CD14-positive monocyte (primary cell): ENCODE results near the gene GRID1. TPM values are rescaled to one million over a fixed set of nuclear protein-coding genes. Genes with fewer than 3 reads are reported as not detected.

Experiments used
- DNase-seq, 3 donors: peaks; one replicate each; pipeline ENCODE4 v3.0.0-alpha.2; 2011 to 2022
- H2AFZ ChIP-seq: 2 replicates; pipeline ENCODE4 v1.6.0; 2012; ENCODE audit warnings: mild to moderate bottlenecking, low read depth, low read length, inconsistent platforms; ENCODE audit not compliant: insufficient read depth, poor library complexity, severe bottlenecking
- H3K27ac ChIP-seq, 2 donors: 1 replicate in 1 of 2; 2 replicates in 1 of 2; pipeline ENCODE4 v1.5.1; 2012 to 2013; ENCODE audit warnings: low read length in 2 of 2, control low read depth in 1 of 2, inconsistent platforms in 1 of 2, low read depth in 1 of 2, mild to moderate bottlenecking in 1 of 2
- H3K27me3 ChIP-seq, 2 donors: one replicate each; pipeline versions ENCODE4 v1.6.0 to v1.6.1; 2011 to 2013; ENCODE audit warnings: low read length in 2 of 2; ENCODE audit not compliant: control insufficient read depth in 2 of 2, insufficient read depth in 2 of 2
- H3K36me3 ChIP-seq, 2 donors: replicated peaks in 1 of 2; 1 replicate in 1 of 2; 2 replicates in 1 of 2; pipeline versions ENCODE4 v1.5.1 to v1.6.1; 2012 to 2013; ENCODE audit warnings: low read length in 2 of 2, control low read depth in 1 of 2, inconsistent platforms in 1 of 2, mild to moderate bottlenecking in 1 of 2; ENCODE audit not compliant: insufficient read depth in 2 of 2, control insufficient read depth in 1 of 2
- H3K4me1 ChIP-seq, 2 donors: 1 replicate in 1 of 2; 2 replicates in 1 of 2; pipeline versions ENCODE4 v1.5.1 to v1.6.1; 2012 to 2013; ENCODE audit warnings: low read length in 2 of 2, control low read depth in 1 of 2, inconsistent platforms in 1 of 2, mild to moderate bottlenecking in 1 of 2, moderate library complexity in 1 of 2; ENCODE audit not compliant: insufficient read depth in 2 of 2, control insufficient read depth in 1 of 2
- H3K4me2 ChIP-seq: replicated peaks from 2 replicates; pipeline ENCODE3; 2012; ENCODE audit warnings: low read length, moderate library complexity, mild to moderate bottlenecking; ENCODE audit not compliant: poor library complexity, severe bottlenecking; ENCODE audit errors: extremely low read depth
- H3K4me3 ChIP-seq, 3 experiments: fragments of 200-600 bp in 1 of 3; sonication (generic) in 1 of 3; replicated peaks in 1 of 3; 1 replicate in 2 of 3; 2 replicates in 1 of 3; pipeline ENCODE4 v1.5.1; 2011 to 2013; ENCODE audit warnings: low read length in 3 of 3, mild to moderate bottlenecking in 3 of 3, control low read depth in 2 of 3, low read depth in 2 of 3, inconsistent platforms in 1 of 3, moderate library complexity in 1 of 3
- H3K79me2 ChIP-seq: 2 replicates; pipeline ENCODE4 v1.6.0; 2012; ENCODE audit warnings: mild to moderate bottlenecking, control low read depth, inconsistent platforms, low read length, moderate library complexity; ENCODE audit not compliant: insufficient read depth
- H3K9ac ChIP-seq: 2 replicates; pipeline ENCODE4 v1.6.0; 2017; ENCODE audit warnings: low read length, mild to moderate bottlenecking; ENCODE audit not compliant: insufficient read depth, poor library complexity, severe bottlenecking
- H3K9me3 ChIP-seq, 2 donors: replicated peaks in 1 of 2; 1 replicate in 1 of 2; 2 replicates in 1 of 2; pipeline versions ENCODE4 v1.5.1 to v1.6.1; 2012 to 2013; ENCODE audit warnings: low read length in 2 of 2, control low read depth in 1 of 2; ENCODE audit not compliant: control insufficient read depth in 1 of 2, insufficient read depth in 1 of 2
- H4K20me1 ChIP-seq: 2 replicates; pipeline ENCODE4 v1.6.0; 2012; ENCODE audit warnings: mild to moderate bottlenecking, low read length, control low read depth, moderate library complexity; ENCODE audit not compliant: insufficient read depth
- H3K27ac Mint-ChIP-seq, 7 donors: one replicate each; pipeline ENCODE4 v1.8.0; 2020; ENCODE audit warnings: mild to moderate bottlenecking in 7 of 7, mixed read lengths in 7 of 7, moderate library complexity in 6 of 7, inconsistent platforms in 2 of 7
- H3K27me3 Mint-ChIP-seq, 3 donors: one replicate each; pipeline ENCODE4 v1.8.0; 2021 to 2022; ENCODE audit warnings: low read depth in 3 of 3, mild to moderate bottlenecking in 3 of 3, mixed read lengths in 3 of 3, moderate library complexity in 3 of 3, inconsistent platforms in 1 of 3
- H3K36me3 Mint-ChIP-seq, 2 donors: one replicate each; pipeline ENCODE4 v1.8.0; 2020; ENCODE audit warnings: mixed read lengths in 2 of 2, inconsistent platforms in 1 of 2, mild to moderate bottlenecking in 1 of 2
- H3K4me1 Mint-ChIP-seq: one replicate; pipeline ENCODE4 v1.8.0; 2020; ENCODE audit warnings: mild to moderate bottlenecking, mixed read lengths
- H3K4me3 Mint-ChIP-seq, 2 donors: one replicate each; pipeline ENCODE4 v1.8.0; 2020; ENCODE audit warnings: mild to moderate bottlenecking in 2 of 2, mixed read lengths in 2 of 2, moderate library complexity in 1 of 2
- H3K9me3 Mint-ChIP-seq, 7 donors: one replicate each; pipeline ENCODE4 v1.8.0; 2020 to 2022; ENCODE audit warnings: mixed read lengths in 7 of 7, mild to moderate bottlenecking in 6 of 7, moderate library complexity in 6 of 7, inconsistent platforms in 2 of 7
- WGBS: methylation state at CpG from one replicate; pipeline ENCODE4 v1.1.5; 2013; ENCODE audit warnings: missing lambda C conversion rate; ENCODE audit not compliant: insufficient coverage; 5-methylcytosine and 5-hydroxymethylcytosine counted together
- intact Hi-C, 2 donors: fragments of 100-400 bp; cut with micrococcal nuclease; formaldehyde crosslinking; loops; one replicate each; pipeline versions ENCODE4 v1.15.0 to v1.15.1; 2023
- polyA plus RNA-seq, 3 donors: library from polyadenylated mRNA; depleted of rRNA in 1 of 3; unstranded in 2 of 3; stranded (reverse) in 1 of 3; fragments of 300-500 nt in 2 of 3; fragments of >200 nt in 1 of 3; fragmentation: Illumina TruSeq in 2 of 3; gene quantifications; 1 replicate in 2 of 3; 2 replicates in 1 of 3; pipeline ENCODE4 v1.2.3, GENCODE V29; 2012 to 2021
- TF ChIP-seq, protein P1 (sequence below): fragments of 200-600 bp; IDR thresholded peaks from one replicate; pipeline ENCODE4 v1.8.0; 2022; ENCODE audit warnings: antibody characterized with exemption, mild to moderate bottlenecking

GRID1 gene
- polyA plus RNA-seq, 3 donors, result not detected

DNA sequence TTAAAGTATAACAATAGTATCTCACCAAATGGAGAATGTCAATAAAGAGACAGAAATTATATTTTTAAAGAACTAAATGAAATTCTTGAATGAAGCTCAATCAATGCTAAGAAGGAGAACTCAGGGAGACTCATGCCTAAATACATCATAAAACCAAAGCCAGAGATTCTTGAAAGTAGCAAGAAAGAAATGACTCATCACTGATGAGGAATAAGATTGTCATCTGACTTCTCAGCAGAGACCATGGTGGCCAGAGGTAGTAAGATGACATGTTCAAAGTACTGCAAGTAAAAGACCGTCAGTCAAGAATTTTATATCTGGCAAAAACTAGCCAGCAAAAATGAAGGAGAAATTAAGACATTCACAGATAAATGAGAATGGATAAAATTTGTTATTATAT lies 399.0 kb downstream of the GRID1 start:
- TF ChIP-seq, protein P1, sequence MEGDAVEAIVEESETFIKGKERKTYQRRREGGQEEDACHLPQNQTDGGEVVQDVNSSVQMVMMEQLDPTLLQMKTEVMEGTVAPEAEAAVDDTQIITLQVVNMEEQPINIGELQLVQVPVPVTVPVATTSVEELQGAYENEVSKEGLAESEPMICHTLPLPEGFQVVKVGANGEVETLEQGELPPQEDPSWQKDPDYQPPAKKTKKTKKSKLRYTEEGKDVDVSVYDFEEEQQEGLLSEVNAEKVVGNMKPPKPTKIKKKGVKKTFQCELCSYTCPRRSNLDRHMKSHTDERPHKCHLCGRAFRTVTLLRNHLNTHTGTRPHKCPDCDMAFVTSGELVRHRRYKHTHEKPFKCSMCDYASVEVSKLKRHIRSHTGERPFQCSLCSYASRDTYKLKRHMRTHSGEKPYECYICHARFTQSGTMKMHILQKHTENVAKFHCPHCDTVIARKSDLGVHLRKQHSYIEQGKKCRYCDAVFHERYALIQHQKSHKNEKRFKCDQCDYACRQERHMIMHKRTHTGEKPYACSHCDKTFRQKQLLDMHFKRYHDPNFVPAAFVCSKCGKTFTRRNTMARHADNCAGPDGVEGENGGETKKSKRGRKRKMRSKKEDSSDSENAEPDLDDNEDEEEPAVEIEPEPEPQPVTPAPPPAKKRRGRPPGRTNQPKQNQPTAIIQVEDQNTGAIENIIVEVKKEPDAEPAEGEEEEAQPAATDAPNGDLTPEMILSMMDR, result no peak
- no peaks in the 10 kb centered on the region for H4K20me1 ChIP-seq
- WGBS, result 86% methylated on average over 1 of the region's 1 CpG
- H3K4me3 ChIP-seq, result no peak overlapping the region
- H3K4me1 ChIP-seq, result no peaks in the 10 kb centered on the region
- H3K9me3 ChIP-seq, result no peaks in the 10 kb centered on the region
- no peaks in the 10 kb centered on the region for H3K4me1 Mint-ChIP-seq
- peaks cover 2 to 16% (median 8%) of the 10 kb centered on the region in 7 donors for H3K9me3 Mint-ChIP-seq
- H3K4me2 ChIP-seq, result no peak overlapping the region
- no peak overlapping the region for H3K27ac Mint-ChIP-seq
- no peaks in the 10 kb centered on the region for H3K27me3 ChIP-seq
- no peak overlapping the region for H3K4me3 Mint-ChIP-seq
- no peaks in the 10 kb centered on the region for H3K36me3 ChIP-seq
- H3K27ac ChIP-seq, result no peak overlapping the region
- H3K9ac ChIP-seq, result no peak overlapping the region
- no peaks in the 10 kb centered on the region for H3K79me2 ChIP-seq
- H3K27me3 Mint-ChIP-seq, result peaks cover 0 to 2% (median 1%) of the 10 kb centered on the region in 3 donors
- H3K36me3 Mint-ChIP-seq, result no peaks in the 10 kb centered on the region
- DNase-seq, result no peak
- intact Hi-C loops, result no loop called here
- no peak overlapping the region for H2AFZ ChIP-seq

GRCh38 chr10:85961479-85962067 lies 405.0 kb downstream of the GRID1 start:
- no peak overlapping the region for H3K4me3 ChIP-seq
- H3K79me2 ChIP-seq, result no peaks in the 10 kb centered on the region
- no peak overlapping the region for H3K4me2 ChIP-seq
- H3K4me1 ChIP-seq, result no peaks in the 10 kb centered on the region
- no peaks in the 10 kb centered on the region for H4K20me1 ChIP-seq
- Mint-ChIP-seq H3K4me1 (no peaks in the 10 kb centered on the region), H3K36me3 (no peaks in the 10 kb centered on the region), H3K27me3 (peaks cover 0 to 3% (median 0%) of the 10 kb centered on the region in 3 donors), H3K27ac (no peak overlapping the region), H3K9me3 (peaks cover 3 to 19% (median 14%) of the 10 kb centered on the region in 7 donors), H3K4me3 (no peak overlapping the region)
- WGBS, result 67% methylated on average over 1 of the region's 1 CpG
- no peaks in the 10 kb centered on the region for H3K27me3 ChIP-seq
- TF ChIP-seq, protein P1, result no peak
- H2AFZ ChIP-seq, result no peak overlapping the region
- intact Hi-C loops, result no loop called here
- DNase-seq, result no peak
- H3K9me3 ChIP-seq, result no peaks in the 10 kb centered on the region
- H3K36me3 ChIP-seq, result no peaks in the 10 kb centered on the region
- no peak overlapping the region for H3K9ac ChIP-seq
- H3K27ac ChIP-seq, result no peak overlapping the region
